ENCODE data around the gene AKAP13.

AKAP13 gene

GRCh38 chr15:85394554-85395333 is 14.3 kb downstream of the AKAP13 start:
- DNase-seq (ENCODE audit: low read depth), result no peak
- in situ Hi-C loops (cut with HindIII; ENCODE audit: low sequenced_read_pairs), result loop anchor here (5.0 kb wide), 1 partner anchor 97 kb away; no protein-coding TSS in a partner anchor
- no peak overlapping the region for H3K4me3 ChIP-seq (ENCODE audit: low read depth, low read length)
- no peak for TF ChIP-seq CTCF (IDR thresholded peaks at IDR 0.05; ENCODE audit: low read depth, low read length, missing control alignments)

- DNase-seq (ENCODE audit: low read depth), result no peak
- in situ Hi-C loops (cut with HindIII; ENCODE audit: low sequenced_read_pairs), result loop anchor here (5.0 kb wide), 1 partner anchor 99 kb away; no protein-coding TSS in a partner anchor
- no peak for TF ChIP-seq CTCF (IDR thresholded peaks at IDR 0.05; ENCODE audit: low read depth, low read length, missing control alignments)
- H3K4me3 ChIP-seq (ENCODE audit: low read depth, low read length), result no peak overlapping the region
Observed at GRCh38 chr15:85396554-85396953, 16.2 kb downstream of the AKAP13 start.

GRCh38 chr15:85397151-85397550 is 16.7 kb downstream of the AKAP13 start:
- H3K4me3 ChIP-seq (ENCODE audit: low read depth, low read length), result no peak overlapping the region
- in situ Hi-C loops (cut with HindIII; ENCODE audit: low sequenced_read_pairs), result loop anchor here (5.0 kb wide), 1 partner anchor 100 kb away; no protein-coding TSS in a partner anchor
- TF ChIP-seq CTCF (IDR thresholded peaks at IDR 0.05; ENCODE audit: low read depth, low read length, missing control alignments), result no peak
- DNase-seq (ENCODE audit: low read depth), result no peak

GRCh38 chr15:85397926-85398325 is 17.5 kb downstream of the AKAP13 start:
- no peak for DNase-seq (ENCODE audit: low read depth)
- no peak overlapping the region for H3K4me3 ChIP-seq (ENCODE audit: low read depth, low read length)
- in situ Hi-C loops (cut with HindIII; ENCODE audit: low sequenced_read_pairs), result loop anchor here (5.0 kb wide), 1 partner anchor 101 kb away; no protein-coding TSS in a partner anchor
- no peak for TF ChIP-seq CTCF (IDR thresholded peaks at IDR 0.05; ENCODE audit: low read depth, low read length, missing control alignments)

- no peak for DNase-seq (ENCODE audit: low read depth)
- no peak overlapping the region for H3K4me3 ChIP-seq (ENCODE audit: low read depth, low read length)
- in situ Hi-C loops (cut with HindIII; ENCODE audit: low sequenced_read_pairs), result loop anchor here (5.0 kb wide), 1 partner anchor 102 kb away; no protein-coding TSS in a partner anchor
- TF ChIP-seq CTCF (IDR thresholded peaks at IDR 0.05; ENCODE audit: low read depth, low read length, missing control alignments), result no peak
Observed at GRCh38 chr15:85398822-85399221, 18.4 kb downstream of the AKAP13 start.

- TF ChIP-seq CTCF (IDR thresholded peaks at IDR 0.05; ENCODE audit: low read depth, low read length, missing control alignments), result no peak
- DNase-seq (ENCODE audit: low read depth), result no peak
- in situ Hi-C loops (cut with HindIII; ENCODE audit: low sequenced_read_pairs), result loop anchor here (5.0 kb wide), 1 partner anchor 102 kb away; no protein-coding TSS in a partner anchor
- no peak overlapping the region for H3K4me3 ChIP-seq (ENCODE audit: low read depth, low read length)
Observed at GRCh38 chr15:85399627-85400026, 19.2 kb downstream of the AKAP13 start.
